T1000 (cell line): ENCODE data around the gene ITGA7.

Experiments
- DNase-seq: peaks from one replicate; lab custom pipeline; 2025; ENCODE audit warnings: mixed read lengths; lab: John Stamatoyannopoulos, UW

The ITGA7 gene

DNA sequence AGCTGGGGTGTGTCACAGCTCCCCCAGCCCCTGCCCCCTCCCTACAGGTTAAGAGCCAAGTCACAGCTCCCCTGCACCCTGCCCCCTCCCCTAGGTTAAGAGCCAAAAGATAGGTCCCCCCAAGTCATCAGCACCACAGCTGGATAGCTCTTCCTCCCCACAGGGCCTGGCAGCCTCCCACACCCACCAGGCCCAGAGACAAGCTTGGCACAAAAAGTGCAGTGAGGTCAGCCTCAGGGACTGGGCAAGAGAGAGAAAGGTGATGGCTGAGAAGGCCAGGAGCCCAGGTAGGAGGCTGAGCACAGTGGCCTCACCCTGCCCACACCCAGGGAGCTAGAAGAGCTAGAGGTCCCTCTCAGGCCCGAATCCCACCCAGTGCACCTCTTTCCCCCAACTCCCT lies 8.7 kb downstream of the ITGA7 start:
- no peak for DNase-seq

DNA sequence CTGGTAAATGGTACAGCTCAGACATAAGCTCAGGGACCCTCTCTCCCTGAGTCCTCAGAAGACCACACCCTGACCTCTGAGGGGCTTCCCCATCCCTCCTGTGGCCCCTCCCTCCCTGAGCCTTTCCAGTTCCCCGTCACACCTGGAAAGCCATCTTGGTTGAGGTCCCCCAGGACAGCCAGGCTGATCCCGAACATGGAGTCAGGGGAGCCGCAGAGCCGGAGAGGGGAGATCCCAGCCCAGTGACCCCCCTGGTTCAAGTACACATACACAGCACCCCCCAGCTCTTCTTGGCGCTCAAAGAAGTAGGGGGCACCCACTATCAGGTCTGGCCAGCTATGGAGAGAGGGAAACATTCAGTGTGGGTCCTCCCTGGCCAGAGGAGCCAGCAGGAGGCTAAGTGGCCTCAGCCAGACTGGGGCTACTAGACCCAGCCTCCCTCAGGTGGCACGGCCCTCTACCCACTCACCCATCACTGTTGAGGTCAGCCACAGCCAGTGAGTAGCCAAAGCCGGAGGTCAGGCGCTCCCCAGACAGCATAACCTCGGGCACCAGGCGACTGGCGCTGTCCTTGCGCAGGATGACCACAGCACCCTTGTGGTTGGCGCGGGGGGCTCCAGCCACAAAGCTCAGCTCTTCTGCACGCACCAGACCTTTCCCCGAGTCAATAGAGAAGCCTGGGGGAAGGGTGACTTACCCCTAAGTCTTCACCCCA lies 9.3 kb downstream of the ITGA7 start:
- no peak for DNase-seq

GRCh38 chr12:55697686-55698085 lies 10.0 kb downstream of the ITGA7 start:
- DNase-seq, result no peak

- no peak for DNase-seq
Observed at GRCh38 chr12:55696796-55697462, 10.8 kb downstream of the ITGA7 start.

GRCh38 chr12:55696141-55696540 lies 11.6 kb downstream of the ITGA7 start:
- DNase-seq, result no peak

GRCh38 chr12:55695349-55695748 lies 12.4 kb downstream of the ITGA7 start:
- DNase-seq, result no peak

- no peak for DNase-seq
Observed at GRCh38 chr12:55694651-55695050, 13.1 kb downstream of the ITGA7 start.

DNA sequence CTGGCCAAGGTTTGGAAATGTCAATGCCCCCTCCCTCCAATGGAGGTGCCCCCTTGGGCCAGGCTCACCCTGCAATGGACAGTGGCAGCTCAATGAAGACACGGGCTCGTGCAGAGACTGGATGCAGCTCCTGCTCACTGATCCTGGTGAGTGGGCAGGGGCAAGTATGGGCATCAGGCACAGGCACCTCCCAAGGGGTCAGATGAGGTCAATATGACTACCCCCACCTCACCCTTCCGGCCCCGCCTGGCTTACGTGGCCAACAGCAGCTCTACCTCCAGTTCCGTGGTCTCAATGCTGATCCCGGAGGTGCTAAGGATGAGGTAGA lies 13.6 kb downstream of the ITGA7 start:
- no peak for DNase-seq

DNA sequence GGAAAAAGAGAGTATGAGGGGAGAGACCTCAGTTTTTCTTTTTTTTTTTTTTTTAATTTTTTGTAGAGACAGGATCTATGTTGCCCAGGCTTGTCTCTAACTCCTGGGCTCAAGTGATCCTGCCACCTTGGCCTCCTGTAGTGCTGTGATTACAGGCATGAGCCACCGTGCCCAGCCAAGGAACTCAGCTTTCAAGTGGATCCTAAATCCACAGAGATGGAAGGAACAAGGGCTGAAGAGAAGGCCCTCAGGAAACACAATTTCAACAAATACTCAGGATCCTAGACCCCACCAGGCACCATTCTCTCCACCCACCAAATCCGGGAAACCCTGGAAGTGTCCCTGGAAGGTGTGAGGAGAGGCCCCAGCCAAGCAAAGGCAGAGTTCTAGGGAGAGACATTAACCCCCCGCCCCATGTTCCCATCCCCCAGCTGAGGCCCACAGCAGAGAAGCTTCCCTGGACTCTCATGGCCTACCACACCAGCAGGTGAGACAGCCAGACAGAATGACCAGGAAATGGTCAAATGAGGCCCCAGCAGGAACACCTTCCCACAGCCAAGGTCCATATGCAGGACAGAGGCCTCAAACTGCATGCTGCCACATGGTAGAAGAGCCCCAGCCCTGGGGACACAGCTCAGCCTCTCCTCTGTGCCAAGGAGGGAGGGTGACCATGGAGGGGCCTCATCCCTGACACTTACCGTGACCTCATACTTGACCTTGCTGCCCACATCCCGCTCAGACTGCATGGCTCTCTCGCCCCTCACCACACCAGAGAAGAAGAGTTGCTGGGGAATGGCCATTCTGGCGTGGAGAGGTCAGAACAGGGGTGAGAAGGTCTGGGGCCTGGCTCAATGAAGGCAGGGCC lies 14.1 kb downstream of the ITGA7 start:
- DNase-seq, result no peak

GRCh38 chr12:55692631-55693322 lies 14.9 kb downstream of the ITGA7 start:
- DNase-seq, result no peak

- no peak for DNase-seq
Observed at GRCh38 chr12:55688716-55689655, 18.7 kb downstream of the ITGA7 start.

DNA sequence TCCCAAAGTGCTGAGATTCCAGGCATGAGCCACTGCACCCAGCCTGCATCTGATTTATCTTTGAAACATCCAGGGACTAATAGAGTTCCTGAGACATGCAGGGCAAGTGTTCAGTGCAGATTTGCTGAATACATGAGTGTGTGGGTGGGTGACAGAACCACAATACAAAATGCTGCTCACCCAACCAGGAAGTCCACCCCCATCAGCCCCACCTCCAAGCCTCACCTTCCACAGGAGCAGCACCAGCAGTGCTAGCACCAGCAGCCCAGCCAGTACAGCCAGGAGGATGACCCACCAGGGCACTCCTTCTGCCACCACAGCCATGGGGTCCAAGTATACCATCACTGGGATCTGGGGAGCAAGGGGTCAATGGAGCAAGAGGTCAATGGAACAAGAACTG lies 20.0 kb downstream of the ITGA7 start:
- no peak for DNase-seq

GRCh38 chr12:55686366-55687010 lies 21.2 kb downstream of the ITGA7 start:
- DNase-seq, result no peak

- DNase-seq, result no peak
Observed at GRCh38 chr12:55685671-55686070, 22.0 kb downstream of the ITGA7 start.

DNA sequence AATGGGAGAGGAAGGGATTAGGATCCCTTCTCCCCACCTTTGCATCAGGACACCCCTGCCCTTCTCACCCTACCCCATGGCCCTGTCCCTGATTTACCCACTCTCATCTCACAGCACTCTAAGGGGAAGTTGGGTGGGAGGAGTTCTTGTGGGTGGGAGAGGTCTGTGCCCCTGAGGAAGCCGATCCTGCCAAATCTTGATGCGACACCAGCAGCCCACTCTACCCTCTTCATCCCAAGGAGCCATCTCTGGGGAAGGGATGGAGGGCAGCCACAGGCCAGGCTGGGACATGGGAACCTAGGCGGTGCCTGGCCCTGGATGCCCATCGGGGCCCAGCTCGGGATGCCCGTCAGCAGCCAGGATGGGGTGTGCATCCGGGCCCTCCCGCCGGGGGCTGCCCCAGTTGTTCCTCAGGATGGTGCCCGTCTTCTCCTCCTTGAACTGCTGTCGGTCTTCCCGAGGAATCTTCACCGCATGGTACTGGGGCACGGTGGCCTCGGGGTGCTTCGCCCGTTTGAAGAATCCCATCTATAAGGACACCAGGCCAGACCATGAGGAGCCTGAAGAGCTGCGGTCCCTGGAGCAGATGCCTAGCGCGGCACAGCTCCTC lies 22.8 kb downstream of the ITGA7 start:
- no peak for DNase-seq

GRCh38 chr12:55683676-55684075 lies 24.0 kb downstream of the ITGA7 start:
- no peak for DNase-seq

DNA sequence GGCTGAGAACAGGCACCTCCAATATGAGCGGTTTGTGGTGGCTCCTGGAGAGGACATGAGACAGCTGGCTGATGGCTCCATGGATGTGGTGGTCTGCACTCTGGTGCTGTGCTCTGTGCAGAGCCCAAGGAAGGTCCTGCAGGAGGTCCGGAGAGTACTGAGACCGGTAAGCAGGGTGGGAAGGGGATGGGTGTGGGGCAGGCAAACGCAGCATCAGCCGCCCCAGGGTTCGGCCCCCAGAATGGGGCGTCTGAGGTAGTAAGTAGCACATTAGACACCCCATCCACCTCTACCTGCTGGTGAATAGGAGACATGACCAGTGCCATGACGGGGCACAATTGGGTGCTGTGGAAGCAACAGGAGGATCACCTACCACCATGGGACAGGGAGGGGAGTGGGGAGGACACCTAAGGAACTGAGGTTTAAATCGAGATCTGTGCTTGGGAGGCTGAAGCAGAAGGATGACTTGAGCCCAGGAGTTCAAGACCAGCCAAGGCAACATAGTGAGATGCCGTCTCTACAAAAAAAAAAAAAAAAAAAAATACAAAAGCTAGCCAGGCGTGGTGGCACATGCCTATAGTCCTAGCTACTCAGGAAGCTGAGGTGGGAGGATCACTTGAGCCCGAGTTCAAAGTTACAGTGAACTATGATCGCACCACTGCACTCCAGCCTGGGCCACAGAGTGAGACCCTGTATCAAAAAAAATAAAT lies 25.5 kb downstream of the ITGA7 start:
- DNase-seq, result no peak

- no peak for DNase-seq
Observed at GRCh38 chr12:55681142-55682077, 26.3 kb downstream of the ITGA7 start.

GRCh38 chr12:55679691-55680090 lies 28.0 kb downstream of the ITGA7 start:
- no peak for DNase-seq
